HCT116 (cell line): ENCODE results near the gene MTRFR. TPM values are rescaled to one million over a fixed set of nuclear protein-coding genes. Genes with fewer than 3 reads are reported as not detected.

Experiments used
- ATAC-seq: fragments of 200-7000 bp; cut with Tn5 transposase; 2 replicates; pipeline ENCODE4 v1.9.1; 2020; ENCODE audit warnings: mild to moderate bottlenecking, moderate library complexity
- BruUV-seq: library from RNA; stranded (reverse); fragments of 400-500 nt; replicated peaks from 2 replicates; lab custom pipeline; 2021; lab: Mats Ljungman, UMichigan
- CTCF ChIA-PET: fragments of 300-600 bp; sonication (Branson Sonifier 250); formaldehyde crosslinking; loops from one replicate; lab custom pipeline; 2021; ENCODE audit warnings: antibody characterized with exemption; lab: Charles Lee
- POLR2A ChIA-PET: fragments of 300-600, 350-600 bp; sonication (Branson Sonifier 250); formaldehyde crosslinking; loops from one replicate; lab custom pipeline; 2021; ENCODE audit warnings: antibody characterized with exemption; lab: Charles Lee
- RAD21 ChIA-PET, 2 experiments: fragments of 300-600 bp; sonication (Branson Sonifier 250); formaldehyde crosslinking; loops; one replicate each; lab custom pipeline; 2023; ENCODE audit warnings: low total read pairs in 2 of 2; ENCODE audit not compliant: uncharacterized antibody in 2 of 2, unreplicated experiment in 2 of 2, low non-redundant PET in 1 of 2; lab: Charles Lee
- DNase-seq: peaks from one replicate; pipeline ENCODE4 v3.0.0-alpha.2; 2010; ENCODE audit warnings: low read depth, low spot score
- H2AFZ ChIP-seq: fragments of 200-600 bp; shearing (Covaris generic), sonication (generic); 2 replicates; pipeline ENCODE4 v1.6.1; 2017; ENCODE audit warnings: low read depth, mixed run types, mixed read lengths, antibody characterized with exemption, low read length; ENCODE audit not compliant: poor library complexity, severe bottlenecking
- H3K27ac ChIP-seq: 2 replicates; pipeline ENCODE4 v1.5.1; 2012; ENCODE audit warnings: low read depth, low read length
- H3K27me3 ChIP-seq: fragments of 200-600 bp; sonication (generic); 2 replicates; pipeline ENCODE4 v1.6.1; 2016; ENCODE audit warnings: mixed run types, low read length, mixed read lengths; ENCODE audit not compliant: insufficient read depth
- H3K36me3 ChIP-seq, 2 experiments: fragments of 200-500 bp in 1 of 2; fragments of 200-600 bp in 1 of 2; sonication (Bioruptor generic) in 1 of 2; sonication (generic) in 1 of 2; 2 replicates each; pipeline versions ENCODE4 v1.5.1 to v1.6.1; 2014 to 2016; ENCODE audit warnings: low read length in 2 of 2, inconsistent platforms in 1 of 2, mixed read lengths in 1 of 2, mixed run types in 1 of 2; ENCODE audit not compliant: insufficient read depth in 2 of 2, control insufficient read depth in 1 of 2
- H3K4me1 ChIP-seq, 2 experiments: fragments of 200-600 bp in 1 of 2; sonication (generic) in 1 of 2; 2 replicates each; pipeline versions ENCODE4 v1.5.1 to v1.6.1; 2012 to 2017; ENCODE audit warnings: low read length in 2 of 2, inconsistent platforms in 1 of 2, mild to moderate bottlenecking in 1 of 2, mixed read lengths in 1 of 2, mixed run types in 1 of 2, moderate library complexity in 1 of 2; ENCODE audit not compliant: insufficient read depth in 2 of 2, control insufficient read depth in 1 of 2
- H3K4me2 ChIP-seq: fragments of 200-600 bp; sonication (generic); 2 replicates; pipeline ENCODE4 v1.6.1; 2017; ENCODE audit warnings: mixed run types, low read length, mixed read lengths
- H3K4me3 ChIP-seq, 2 experiments: fragments of 200-600 bp in 1 of 2; sonication (generic) in 1 of 2; replicated peaks in 1 of 2; 2 replicates each; pipeline ENCODE4 v1.5.1; 2011 to 2016; ENCODE audit warnings: low read length in 2 of 2, control low read depth in 1 of 2, low read depth in 1 of 2, mild to moderate bottlenecking in 1 of 2, mixed read lengths in 1 of 2, mixed run types in 1 of 2
- H3K79me2 ChIP-seq: fragments of 200-600 bp; sonication (generic); 2 replicates; pipeline ENCODE4 v1.6.1; 2017; ENCODE audit warnings: mild to moderate bottlenecking, mixed run types, low read length, moderate library complexity, mixed read lengths; ENCODE audit not compliant: insufficient read depth
- H3K9ac ChIP-seq: fragments of 200-600 bp; sonication (generic); 2 replicates; pipeline ENCODE4 v1.6.1; 2016; ENCODE audit warnings: low read length, mixed read lengths
- H3K9me2 ChIP-seq: fragments of 200-600 bp; sonication (generic), shearing (Covaris generic); 2 replicates; pipeline ENCODE4 v1.6.1; 2017; ENCODE audit warnings: mixed run types, mild to moderate bottlenecking, moderate library complexity; ENCODE audit not compliant: insufficient read depth
- H3K9me3 ChIP-seq, 2 experiments: fragments of 200-500 bp in 1 of 2; fragments of 200-600 bp in 1 of 2; sonication (Bioruptor generic) in 1 of 2; sonication (generic) in 1 of 2; 2 replicates each; pipeline ENCODE4 v1.6.1; 2014 to 2017; ENCODE audit warnings: low read length in 2 of 2, mixed read lengths in 2 of 2, inconsistent platforms in 1 of 2, low read depth in 1 of 2, mild to moderate bottlenecking in 1 of 2, mixed run types in 1 of 2, moderate library complexity in 1 of 2; ENCODE audit not compliant: control insufficient read depth in 1 of 2, insufficient read depth in 1 of 2
- H4K20me1 ChIP-seq: fragments of 200-600 bp; sonication (generic), shearing (Covaris generic); 2 replicates; pipeline ENCODE4 v1.6.1; 2017; ENCODE audit warnings: mixed run types, mild to moderate bottlenecking, moderate library complexity; ENCODE audit not compliant: insufficient read depth
- CBX3 ChIP-seq: IDR thresholded peaks from 2 replicates; pipeline ENCODE4 v1.6.1; 2012; ENCODE audit warnings: low read depth
- EGR1 ChIP-seq: IDR thresholded peaks from 2 replicates; pipeline ENCODE4 v1.6.1; 2012; ENCODE audit warnings: low read depth
- ELF1 ChIP-seq: IDR thresholded peaks from 2 replicates; pipeline ENCODE4 v1.6.1; 2012; ENCODE audit warnings: low read depth, borderline replicate concordance
- JUND ChIP-seq: IDR thresholded peaks from 2 replicates; pipeline ENCODE4 v1.6.1; 2012
- MAX ChIP-seq: IDR thresholded peaks from 2 replicates; pipeline ENCODE4 v1.6.1; 2012
- POLR2A ChIP-seq: IDR thresholded peaks from 2 replicates; pipeline ENCODE4 v1.7.0; 2011; ENCODE audit warnings: borderline replicate concordance; ENCODE audit not compliant: insufficient read depth, insufficient read length; ENCODE audit errors: extremely low read depth
- POLR2AphosphoS5 ChIP-seq: IDR thresholded peaks from 2 replicates; pipeline ENCODE4 v1.6.1; 2011; ENCODE audit warnings: mild to moderate bottlenecking, low read depth, low read length, moderate library complexity
- SRF ChIP-seq: IDR thresholded peaks from 2 replicates; pipeline ENCODE4 v1.6.1; 2012; ENCODE audit warnings: low read depth
- YY1 ChIP-seq: IDR thresholded peaks from 2 replicates; pipeline ENCODE4 v1.6.1; 2011; ENCODE audit warnings: low read length, low read depth, moderate library complexity, mild to moderate bottlenecking; ENCODE audit not compliant: insufficient replicate concordance; ENCODE audit errors: extremely low read depth
- intact Hi-C: fragments of 100-400 bp; cut with micrococcal nuclease; formaldehyde crosslinking; loops from 2 replicates; pipeline ENCODE4 v1.10.0; 2022
- total RNA-seq: library from RNA; stranded (reverse); gene quantifications from one replicate; pipeline ENCODE4 v1.2.1, GENCODE V29; 2021; ENCODE audit not compliant: unreplicated experiment
- TF ChIP-seq, protein P1 (sequence below), 3 experiments: fragments of 200-600 bp in 1 of 3; sonication (generic) in 1 of 3; IDR thresholded peaks in 2 of 3; conservative IDR thresholded peaks in 1 of 3; 2 replicates each; pipeline ENCODE4 v1.5.1; 2012 to 2017; ENCODE audit warnings: low read depth in 2 of 3, low read length in 2 of 3, antibody characterized with exemption in 1 of 3, borderline replicate concordance in 1 of 3, control low read depth in 1 of 3, mild to moderate bottlenecking in 1 of 3, mixed read lengths in 1 of 3, mixed run types in 1 of 3, moderate library complexity in 1 of 3; ENCODE audit not compliant: insufficient read depth in 1 of 3
- TF ChIP-seq, protein P2 (sequence below): IDR thresholded peaks from 2 replicates; pipeline ENCODE4 v1.6.1; 2012

MTRFR gene
- total RNA-seq, 1 experiment from 2014 or later: 27.0 TPM

DNA sequence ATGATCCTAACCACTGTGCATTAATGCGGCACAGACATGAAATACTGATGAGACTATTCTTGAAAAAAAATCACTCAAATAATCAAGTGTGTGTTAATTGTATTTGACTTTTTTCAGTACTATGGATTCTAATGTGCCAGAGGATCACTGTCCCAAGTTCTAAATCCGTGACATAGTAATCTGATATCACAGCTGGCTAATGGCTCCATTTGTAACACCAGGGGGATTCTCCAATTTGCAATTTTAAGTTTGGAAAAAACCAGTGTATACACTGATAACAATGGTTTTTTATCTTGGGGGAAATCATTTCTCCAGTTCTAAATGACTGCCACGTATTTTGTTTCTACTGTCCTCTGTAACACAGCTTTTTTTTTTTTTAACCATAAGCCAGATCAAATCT, 33.3 kb upstream of the MTRFR start:
- Histone ChIP-seq H3K4me1 (no peaks in the 10 kb centered on the region), H3K27me3 (no peaks in the 10 kb centered on the region), H2AFZ (no peak overlapping the region), H4K20me1 (no peaks in the 10 kb centered on the region), H3K9ac (no peak overlapping the region), H3K4me3 (no peak overlapping the region), H3K9me2 (no peaks in the 10 kb centered on the region), H3K36me3 (peaks cover 12 to 18% of the 10 kb centered on the region in 2 experiments; a peak in 3 of 4 replicates), H3K79me2 (no peaks in the 10 kb centered on the region), H3K27ac (no peak overlapping the region), H3K9me3 (no peaks in the 10 kb centered on the region), H3K4me2 (no peak overlapping the region)
- CTCF ChIA-PET: no interaction called here
- RAD21 ChIA-PET: interaction anchor here in 1 of 2 experiments (0.6 kb wide), 1 partner anchor 271 kb away, joined by 3 read pairs; no protein-coding TSS in a partner anchor
- TF ChIP-seq JUND (no peak), CBX3 (no peak), SRF (no peak), POLR2A (no peak), MAX (no peak), POLR2AphosphoS5 (no peak), YY1 (no peak), EGR1 (no peak), ELF1 (no peak)
- TF ChIP-seq, protein P1, sequence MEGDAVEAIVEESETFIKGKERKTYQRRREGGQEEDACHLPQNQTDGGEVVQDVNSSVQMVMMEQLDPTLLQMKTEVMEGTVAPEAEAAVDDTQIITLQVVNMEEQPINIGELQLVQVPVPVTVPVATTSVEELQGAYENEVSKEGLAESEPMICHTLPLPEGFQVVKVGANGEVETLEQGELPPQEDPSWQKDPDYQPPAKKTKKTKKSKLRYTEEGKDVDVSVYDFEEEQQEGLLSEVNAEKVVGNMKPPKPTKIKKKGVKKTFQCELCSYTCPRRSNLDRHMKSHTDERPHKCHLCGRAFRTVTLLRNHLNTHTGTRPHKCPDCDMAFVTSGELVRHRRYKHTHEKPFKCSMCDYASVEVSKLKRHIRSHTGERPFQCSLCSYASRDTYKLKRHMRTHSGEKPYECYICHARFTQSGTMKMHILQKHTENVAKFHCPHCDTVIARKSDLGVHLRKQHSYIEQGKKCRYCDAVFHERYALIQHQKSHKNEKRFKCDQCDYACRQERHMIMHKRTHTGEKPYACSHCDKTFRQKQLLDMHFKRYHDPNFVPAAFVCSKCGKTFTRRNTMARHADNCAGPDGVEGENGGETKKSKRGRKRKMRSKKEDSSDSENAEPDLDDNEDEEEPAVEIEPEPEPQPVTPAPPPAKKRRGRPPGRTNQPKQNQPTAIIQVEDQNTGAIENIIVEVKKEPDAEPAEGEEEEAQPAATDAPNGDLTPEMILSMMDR (IDR thresholded peaks at IDR 0.05 in 2 of 3, conservative IDR thresholded peaks at IDR 0.05 in 1 of 3; ENCODE audit: borderline replicate concordance in 1 of 3, insufficient read depth in 1 of 3, low read depth in 2 of 3, low read length in 2 of 3): no peak
- TF ChIP-seq, protein P2, sequence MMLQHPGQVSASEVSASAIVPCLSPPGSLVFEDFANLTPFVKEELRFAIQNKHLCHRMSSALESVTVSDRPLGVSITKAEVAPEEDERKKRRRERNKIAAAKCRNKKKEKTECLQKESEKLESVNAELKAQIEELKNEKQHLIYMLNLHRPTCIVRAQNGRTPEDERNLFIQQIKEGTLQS: no peak
- BruUV-seq: no TSS peak
- ATAC-seq (no peak), DNase-seq (no peak)
- intact Hi-C loops: no loop called here
- POLR2A ChIA-PET: no interaction called here
